IMR-90 (cell line): ENCODE data around the gene CEACAM3.

Source experiments
- BHLHE40 ChIP-seq: fragments of 150-350 bp; IDR thresholded peaks from 2 replicates; pipeline ENCODE4 v1.6.1; 2016; ENCODE audit warnings: mild to moderate bottlenecking, low read depth, low read length
- CHD1 ChIP-seq: IDR thresholded peaks from 2 replicates; pipeline ENCODE4 v1.6.1; 2012; ENCODE audit warnings: low read depth, low read length, improper control_type of control experiment
- MAFK ChIP-seq: IDR thresholded peaks from 2 replicates; pipeline ENCODE4 v1.6.1; 2012; ENCODE audit warnings: low read depth, low read length, improper control_type of control experiment
- MAZ ChIP-seq: IDR thresholded peaks from 2 replicates; pipeline ENCODE4 v1.6.1; 2012; ENCODE audit warnings: low read depth, mild to moderate bottlenecking, low read length, improper control_type of control experiment, moderate library complexity, borderline replicate concordance
- MXI1 ChIP-seq: IDR thresholded peaks from 2 replicates; pipeline ENCODE4 v1.6.1; 2012; ENCODE audit warnings: low read depth, mild to moderate bottlenecking, low read length, moderate library complexity, borderline replicate concordance
- POLR2A ChIP-seq: IDR thresholded peaks from 2 replicates; pipeline ENCODE4 v1.6.1; 2012; ENCODE audit warnings: mild to moderate bottlenecking, low read depth, low read length
- RAD21 ChIP-seq: IDR thresholded peaks from 2 replicates; pipeline ENCODE4 v1.6.1; 2012; ENCODE audit warnings: low read length, improper control_type of control experiment
- RFX5 ChIP-seq: IDR thresholded peaks from 2 replicates; pipeline ENCODE4 v1.8.0; 2012; ENCODE audit warnings: low read depth, mild to moderate bottlenecking, low read length, moderate library complexity
- SMC3 ChIP-seq: fragments of 150-350 bp; IDR thresholded peaks from 2 replicates; pipeline ENCODE4 v1.6.1; 2016; ENCODE audit warnings: low read depth, mild to moderate bottlenecking, antibody characterized with exemption, low read length, moderate library complexity
- TF ChIP-seq, protein P1 (sequence below): conservative IDR thresholded peaks from 2 replicates; pipeline ENCODE4 v1.5.1; 2012; ENCODE audit warnings: mild to moderate bottlenecking, low read depth, low read length, improper control_type of control experiment
- TF ChIP-seq, protein P2 (sequence below): fragments of 150-350 bp; IDR thresholded peaks from 2 replicates; pipeline ENCODE4 v1.6.1; 2016; ENCODE audit warnings: low read depth, mild to moderate bottlenecking, low read length, moderate library complexity, borderline replicate concordance
- TF ChIP-seq, protein P3 (sequence below): fragments of 150-350 bp; IDR thresholded peaks from 2 replicates; pipeline ENCODE4 v1.6.1; 2017; ENCODE audit warnings: mild to moderate bottlenecking, antibody characterized with exemption, low read length, low read depth

DNA sequence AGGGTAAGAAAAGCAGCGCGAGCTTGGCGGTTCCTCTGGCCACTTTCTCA, 48.4 kb downstream of the CEACAM3 start, which contains the start of gene DMRTC2:
- TF ChIP-seq, protein P1, sequence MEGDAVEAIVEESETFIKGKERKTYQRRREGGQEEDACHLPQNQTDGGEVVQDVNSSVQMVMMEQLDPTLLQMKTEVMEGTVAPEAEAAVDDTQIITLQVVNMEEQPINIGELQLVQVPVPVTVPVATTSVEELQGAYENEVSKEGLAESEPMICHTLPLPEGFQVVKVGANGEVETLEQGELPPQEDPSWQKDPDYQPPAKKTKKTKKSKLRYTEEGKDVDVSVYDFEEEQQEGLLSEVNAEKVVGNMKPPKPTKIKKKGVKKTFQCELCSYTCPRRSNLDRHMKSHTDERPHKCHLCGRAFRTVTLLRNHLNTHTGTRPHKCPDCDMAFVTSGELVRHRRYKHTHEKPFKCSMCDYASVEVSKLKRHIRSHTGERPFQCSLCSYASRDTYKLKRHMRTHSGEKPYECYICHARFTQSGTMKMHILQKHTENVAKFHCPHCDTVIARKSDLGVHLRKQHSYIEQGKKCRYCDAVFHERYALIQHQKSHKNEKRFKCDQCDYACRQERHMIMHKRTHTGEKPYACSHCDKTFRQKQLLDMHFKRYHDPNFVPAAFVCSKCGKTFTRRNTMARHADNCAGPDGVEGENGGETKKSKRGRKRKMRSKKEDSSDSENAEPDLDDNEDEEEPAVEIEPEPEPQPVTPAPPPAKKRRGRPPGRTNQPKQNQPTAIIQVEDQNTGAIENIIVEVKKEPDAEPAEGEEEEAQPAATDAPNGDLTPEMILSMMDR, result no peak
- no peak for TF ChIP-seq POLR2A
- no peak for TF ChIP-seq MAZ
- no peak for TF ChIP-seq RFX5
- no peak for TF ChIP-seq BHLHE40
- TF ChIP-seq, protein P2, sequence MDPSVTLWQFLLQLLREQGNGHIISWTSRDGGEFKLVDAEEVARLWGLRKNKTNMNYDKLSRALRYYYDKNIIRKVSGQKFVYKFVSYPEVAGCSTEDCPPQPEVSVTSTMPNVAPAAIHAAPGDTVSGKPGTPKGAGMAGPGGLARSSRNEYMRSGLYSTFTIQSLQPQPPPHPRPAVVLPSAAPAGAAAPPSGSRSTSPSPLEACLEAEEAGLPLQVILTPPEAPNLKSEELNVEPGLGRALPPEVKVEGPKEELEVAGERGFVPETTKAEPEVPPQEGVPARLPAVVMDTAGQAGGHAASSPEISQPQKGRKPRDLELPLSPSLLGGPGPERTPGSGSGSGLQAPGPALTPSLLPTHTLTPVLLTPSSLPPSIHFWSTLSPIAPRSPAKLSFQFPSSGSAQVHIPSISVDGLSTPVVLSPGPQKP, result no peak
- no peak for TF ChIP-seq MAFK
- no peak for TF ChIP-seq CHD1
- no peak for TF ChIP-seq MXI1
- TF ChIP-seq, protein P3, sequence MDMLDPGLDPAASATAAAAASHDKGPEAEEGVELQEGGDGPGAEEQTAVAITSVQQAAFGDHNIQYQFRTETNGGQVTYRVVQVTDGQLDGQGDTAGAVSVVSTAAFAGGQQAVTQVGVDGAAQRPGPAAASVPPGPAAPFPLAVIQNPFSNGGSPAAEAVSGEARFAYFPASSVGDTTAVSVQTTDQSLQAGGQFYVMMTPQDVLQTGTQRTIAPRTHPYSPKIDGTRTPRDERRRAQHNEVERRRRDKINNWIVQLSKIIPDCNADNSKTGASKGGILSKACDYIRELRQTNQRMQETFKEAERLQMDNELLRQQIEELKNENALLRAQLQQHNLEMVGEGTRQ, result no peak
- TF ChIP-seq SMC3, result no peak
- no peak for TF ChIP-seq RAD21
